Activated naive CD4-positive, alpha-beta T cell treated with anti-CD3 and anti-CD28 coated beads, Interleukin-2, amount 50 U/mL, for 72 hours (primary cell): ENCODE results near the gene IL9R. TPM values are rescaled to one million over a fixed set of nuclear protein-coding genes. Genes with fewer than 3 reads are reported as not detected.
"Not testable (repeated sequence)": the region's sequence is repeated elsewhere in the genome, so short reads cannot be mapped to it uniquely, and the experiment has no call there.

ENCODE experiments used
- ATAC-seq, 2 donors: fragments of 150-1000 bp; cut with Tn5 transposase; 2 replicates each; pipeline ENCODE4 v1.10.0; 2021; ENCODE audit warnings: mild to moderate bottlenecking in 2 of 2, moderate library complexity in 2 of 2
- DNase-seq, 2 donors: peaks; one replicate each; pipeline ENCODE4 v3.0.0; 2021 to 2022; ENCODE audit warnings: low spot score in 2 of 2
- H3K27ac Mint-ChIP-seq, 2 donors: one replicate each; pipeline ENCODE4 v1.8.0; 2022; ENCODE audit warnings: mild to moderate bottlenecking in 2 of 2, mixed read lengths in 2 of 2
- H3K36me3 Mint-ChIP-seq, 2 donors: one replicate each; pipeline ENCODE4 v1.8.0; 2022; ENCODE audit warnings: mixed read lengths in 2 of 2
- H3K9me3 Mint-ChIP-seq, 2 donors: one replicate each; pipeline ENCODE4 v1.8.0; 2022; ENCODE audit warnings: mixed read lengths in 2 of 2
- total RNA-seq, 2 donors: library from RNA; stranded (reverse); gene quantifications; one replicate each; pipeline ENCODE4 v1.2.3, GENCODE V29; 2022

IL9R gene
- total RNA-seq, 2 donors from 2014 or later: 2.1 to 5.8 TPM

DNA sequence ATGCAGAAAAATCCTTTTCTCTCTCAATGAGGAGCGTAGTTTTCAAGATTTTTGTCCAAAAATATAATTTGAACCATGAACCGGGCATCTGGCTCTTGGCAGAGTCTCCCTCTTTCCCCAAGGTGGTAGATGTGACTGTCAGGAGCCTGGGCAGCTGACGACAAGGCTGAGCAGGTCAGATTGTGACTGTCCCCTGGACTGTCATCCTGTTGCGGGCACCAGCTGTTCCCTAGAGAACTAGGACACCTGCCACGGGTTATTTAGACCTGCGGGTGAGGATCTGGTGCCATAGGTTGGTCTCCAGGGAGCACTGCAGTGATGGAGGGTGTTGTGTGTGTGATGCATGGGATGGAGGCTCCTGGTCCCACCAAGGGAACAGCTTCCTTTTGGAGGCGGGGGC, 10.9 kb downstream of the IL9R start:
- not testable (repeated sequence) for DNase-seq, ATAC-seq, H3K9me3 Mint-ChIP-seq, H3K36me3 Mint-ChIP-seq, H3K27ac Mint-ChIP-seq

DNA sequence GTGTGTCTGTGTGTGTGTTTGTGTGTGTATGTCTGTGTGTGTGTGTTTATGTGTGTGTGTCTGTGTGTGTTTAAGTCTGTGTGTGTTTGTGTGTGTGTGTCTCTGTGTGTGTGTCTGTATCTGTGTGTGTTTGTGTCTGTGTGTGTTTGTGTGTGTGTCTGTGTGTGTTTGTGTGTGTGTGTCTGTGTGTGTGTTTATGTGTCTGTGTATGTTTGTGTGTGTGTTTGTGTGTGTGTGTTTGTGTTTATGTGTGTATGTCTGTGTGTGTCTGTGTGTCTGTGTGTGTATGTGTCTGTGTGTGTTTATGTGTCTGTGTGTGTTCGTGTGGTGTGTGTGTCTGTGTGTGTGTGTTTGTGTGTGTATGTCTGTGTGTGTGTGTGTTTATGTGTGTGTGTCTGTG, 11.4 kb downstream of the IL9R start:
- no peak for DNase-seq
- Mint-ChIP-seq H3K27ac (no peak overlapping the region), H3K9me3 (no peaks in the 10 kb centered on the region), H3K36me3 (no peaks in the 10 kb centered on the region)
- ATAC-seq: no peak

DNA sequence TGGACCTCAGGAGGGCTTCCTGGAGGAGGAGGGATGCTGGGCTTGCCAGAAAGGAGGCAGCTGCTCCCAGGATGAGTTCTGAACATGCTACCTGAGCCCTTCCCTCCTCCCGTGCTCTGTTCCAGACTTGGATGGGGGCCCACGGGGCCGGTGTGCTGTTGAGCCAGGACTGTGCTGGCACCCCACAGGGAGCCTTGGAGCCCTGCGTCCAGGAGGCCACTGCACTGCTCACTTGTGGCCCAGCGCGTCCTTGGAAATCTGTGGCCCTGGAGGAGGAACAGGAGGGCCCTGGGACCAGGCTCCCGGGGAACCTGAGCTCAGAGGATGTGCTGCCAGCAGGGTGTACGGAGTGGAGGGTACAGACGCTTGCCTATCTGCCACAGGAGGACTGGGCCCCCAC, 12.2 kb downstream of the IL9R start:
- H3K9me3 Mint-ChIP-seq, H3K27ac Mint-ChIP-seq: not testable (repeated sequence)

DNA sequence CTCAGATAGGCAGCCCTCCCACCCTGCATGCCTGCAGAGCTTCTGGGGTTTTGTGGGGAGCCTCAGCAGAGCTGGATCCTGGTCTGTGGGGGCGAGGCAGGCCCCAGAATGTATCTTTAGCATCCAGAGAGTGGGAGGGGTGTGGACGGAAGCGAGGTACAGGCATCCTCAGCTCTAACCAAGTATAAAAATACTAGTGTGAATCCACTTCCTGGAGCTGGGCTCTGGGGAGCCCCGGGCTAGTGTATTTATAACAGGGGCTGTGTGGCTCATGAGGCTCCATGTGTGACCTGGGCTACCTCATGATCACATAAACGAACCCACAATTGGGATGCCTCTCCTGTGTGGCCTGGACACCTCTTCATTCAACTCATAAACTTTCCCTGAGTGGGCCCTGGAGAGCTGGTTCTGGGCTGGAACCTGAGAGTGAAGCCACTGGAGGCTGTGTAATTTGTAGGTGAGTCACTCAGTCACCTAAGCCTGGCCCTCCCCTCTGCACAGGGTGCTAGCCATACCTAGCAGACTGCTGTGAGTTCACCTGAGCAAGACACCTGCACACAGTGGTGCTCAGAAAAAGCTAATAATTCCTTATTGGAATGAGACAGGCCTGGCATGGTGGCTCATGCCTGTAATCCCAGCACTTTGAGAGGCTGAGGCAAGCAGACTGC, 15.9 kb downstream of the IL9R start:
- not testable (repeated sequence) for H3K27ac Mint-ChIP-seq, H3K36me3 Mint-ChIP-seq, DNase-seq, H3K9me3 Mint-ChIP-seq
- ATAC-seq: peak; percentile 37 to 78

More for the DNA sequence above, 12.2 kb downstream of the IL9R start:
- not testable (repeated sequence) for ATAC-seq, DNase-seq, H3K36me3 Mint-ChIP-seq

GRCh38 chrX:156019846-156020245, 22.4 kb downstream of the IL9R start:
- not testable (repeated sequence) for H3K36me3 Mint-ChIP-seq, H3K9me3 Mint-ChIP-seq, ATAC-seq, H3K27ac Mint-ChIP-seq, DNase-seq

GRCh38 chrX:156023002-156023401, 25.5 kb downstream of the IL9R start:
- DNase-seq, H3K36me3 Mint-ChIP-seq, ATAC-seq, H3K27ac Mint-ChIP-seq, H3K9me3 Mint-ChIP-seq: not testable (repeated sequence)

- H3K36me3 Mint-ChIP-seq, ATAC-seq, DNase-seq, H3K27ac Mint-ChIP-seq, H3K9me3 Mint-ChIP-seq: not testable (repeated sequence)
Measured at GRCh38 chrX:156024949-156025492, 27.5 kb downstream of the IL9R start.

DNA sequence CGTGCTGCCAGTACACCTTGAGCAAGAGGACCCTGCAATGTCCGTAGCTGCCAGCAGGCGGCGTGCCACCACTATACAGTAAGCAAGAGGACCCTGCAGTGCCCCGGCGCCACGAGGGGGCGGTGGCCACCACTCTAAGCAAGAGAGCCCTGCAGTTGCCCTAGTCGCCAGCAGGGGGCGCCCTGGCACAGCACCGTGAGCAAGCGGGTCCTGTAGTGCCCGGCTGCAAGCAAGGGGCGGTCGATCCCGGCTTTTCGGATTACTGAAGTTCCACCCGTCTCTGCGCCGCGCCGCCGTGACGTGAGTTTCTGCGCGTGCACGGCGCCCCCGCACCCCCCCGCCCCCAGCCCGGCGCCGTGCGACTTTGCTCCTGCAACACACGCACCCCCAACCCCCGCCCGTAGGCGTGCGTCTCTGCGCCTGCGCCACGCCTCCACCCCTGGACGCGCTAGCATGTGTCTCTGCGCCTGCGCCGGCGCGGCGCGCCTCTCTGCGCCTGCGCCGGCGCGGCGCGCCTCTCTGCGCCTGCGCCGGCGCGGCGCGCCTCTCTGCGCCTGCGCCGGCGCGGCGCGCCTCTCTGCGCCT, 31.2 kb downstream of the IL9R start:
- not testable (repeated sequence) for H3K36me3 Mint-ChIP-seq, H3K27ac Mint-ChIP-seq, ATAC-seq

GRCh38 chrX:156029296-156029695, 31.8 kb downstream of the IL9R start:
- not testable (repeated sequence) for H3K9me3 Mint-ChIP-seq, DNase-seq, H3K36me3 Mint-ChIP-seq, H3K27ac Mint-ChIP-seq, ATAC-seq

More for the DNA sequence above, 31.2 kb downstream of the IL9R start:
- not testable (repeated sequence) for H3K9me3 Mint-ChIP-seq, DNase-seq

DNA sequence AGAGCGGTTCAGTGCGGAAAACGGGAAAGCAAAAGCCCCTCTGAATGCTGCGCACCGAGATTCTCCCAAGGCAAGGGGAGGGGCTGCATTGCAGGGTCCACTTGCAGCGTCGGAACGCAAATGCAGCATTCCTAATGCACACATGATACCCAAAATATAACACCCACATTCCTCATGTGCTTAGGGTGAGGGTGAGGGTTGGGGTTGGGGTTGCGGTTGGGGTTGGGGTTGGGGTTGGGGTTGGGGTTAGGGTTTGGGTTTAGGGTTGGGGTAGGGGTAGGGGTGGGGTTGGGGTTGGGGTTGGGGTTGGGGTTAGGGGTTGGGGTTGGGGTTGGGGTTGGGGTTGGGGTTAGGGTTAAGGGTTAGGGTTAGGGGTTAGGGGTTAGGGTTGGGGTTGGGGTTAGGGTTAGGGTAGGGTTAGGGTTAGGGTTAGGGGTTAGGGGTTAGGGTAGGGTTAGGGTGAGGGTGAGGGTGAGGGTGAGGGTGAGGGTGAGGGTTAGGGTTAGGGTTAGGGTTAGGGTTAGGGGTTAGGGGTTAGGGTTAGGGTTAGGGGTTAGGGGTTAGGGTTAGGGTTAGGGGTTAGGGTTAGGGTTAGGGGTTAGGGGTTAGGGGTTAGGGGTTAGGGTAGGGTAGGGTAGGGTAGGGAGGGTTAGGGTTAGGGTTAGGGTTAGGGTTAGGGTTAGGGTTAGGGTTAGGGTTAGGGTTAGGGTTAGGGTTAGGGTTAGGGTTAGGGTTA, 32.4 kb downstream of the IL9R start:
- peak in 1 of 2 donors; percentile 50 for ATAC-seq
- DNase-seq, H3K9me3 Mint-ChIP-seq, H3K27ac Mint-ChIP-seq, H3K36me3 Mint-ChIP-seq: not testable (repeated sequence)

DNA sequence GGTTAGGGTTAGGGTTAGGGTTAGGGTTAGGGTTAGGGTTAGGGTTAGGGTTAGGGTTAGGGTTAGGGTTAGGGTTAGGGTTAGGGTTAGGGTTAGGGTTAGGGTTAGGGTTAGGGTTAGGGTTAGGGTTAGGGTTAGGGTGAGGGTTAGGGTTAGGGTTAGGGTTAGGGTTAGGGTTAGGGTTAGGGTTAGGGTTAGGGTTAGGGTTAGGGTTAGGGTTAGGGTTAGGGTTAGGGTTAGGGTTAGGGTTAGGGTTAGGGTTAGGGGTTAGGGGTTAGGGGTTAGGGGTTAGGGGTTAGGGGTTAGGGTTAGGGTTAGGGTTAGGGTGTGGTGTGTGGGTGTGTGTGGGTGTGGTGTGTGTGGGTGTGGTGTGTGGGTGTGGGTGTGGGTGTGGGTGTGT, 33.0 kb downstream of the IL9R start:
- DNase-seq (peak in 1 of 2 donors; percentile 54), ATAC-seq (peak in 1 of 2 donors; percentile 40)

More for the DNA sequence above, 33.0 kb downstream of the IL9R start:
- H3K9me3 Mint-ChIP-seq, H3K36me3 Mint-ChIP-seq, H3K27ac Mint-ChIP-seq: not testable (repeated sequence)

Other genes starting within 250 kb of the IL9R start
- gene VAMP7, start 116.4 kb upstream of the IL9R start, total RNA-seq: 10 to 100 TPM; 34.7 to 41.2 TPM